Measurements from ENCODE around the gene NUP37.

GRCh38 chr12:102096855-102097254 lies 23.1 kb downstream of the NUP37 start:
- TF ChIP-seq CTCF (IDR thresholded peaks at IDR 0.05): no peak
- no peak for TF ChIP-seq POLR2A (IDR thresholded peaks at IDR 0.05)
